H9 (cell line): ENCODE data around the gene IQCN. TPM values are rescaled to one million over a fixed set of nuclear protein-coding genes. Genes with fewer than 3 reads are reported as not detected.

Experiments
- DNase-seq: peaks from one replicate; pipeline ENCODE4 v3.0.0-alpha.2; 2017
- H2AFZ ChIP-seq: one replicate; pipeline ENCODE4 v1.6.1; 2013; ENCODE audit warnings: mild to moderate bottlenecking, low read length, control low read depth, moderate library complexity
- H2AK5ac ChIP-seq: 2 replicates; pipeline ENCODE4 v1.6.1; 2013; ENCODE audit warnings: low read length, control low read depth, mixed read lengths; ENCODE audit not compliant: insufficient read length
- H2BK120ac ChIP-seq: one replicate; pipeline ENCODE4 v1.6.1; 2013; ENCODE audit warnings: low read depth, mild to moderate bottlenecking, low read length, control low read depth, inconsistent platforms; ENCODE audit not compliant: poor library complexity, severe bottlenecking
- H2BK12ac ChIP-seq: 2 replicates; pipeline ENCODE4 v1.6.1; 2013; ENCODE audit warnings: low read length, control low read depth, mixed read lengths, low read depth; ENCODE audit not compliant: insufficient read length
- H2BK15ac ChIP-seq: 2 replicates; pipeline ENCODE4 v1.6.1; 2013; ENCODE audit warnings: low read depth, low read length, control low read depth
- H2BK20ac ChIP-seq: one replicate; pipeline ENCODE4 v1.6.1; 2013; ENCODE audit warnings: low read depth, mild to moderate bottlenecking, low read length, control low read depth, inconsistent platforms; ENCODE audit not compliant: poor library complexity, severe bottlenecking
- H2BK5ac ChIP-seq: 2 replicates; pipeline ENCODE4 v1.6.1; 2013; ENCODE audit warnings: low read length, control low read depth, mixed read lengths; ENCODE audit not compliant: insufficient read length
- H3K14ac ChIP-seq: 2 replicates; pipeline ENCODE4 v1.6.1; 2013; ENCODE audit warnings: low read length, control low read depth; ENCODE audit not compliant: insufficient read depth
- H3K18ac ChIP-seq: 2 replicates; pipeline ENCODE4 v1.6.1; 2013; ENCODE audit warnings: low read depth, mild to moderate bottlenecking, mixed read lengths, low read length, control low read depth; ENCODE audit not compliant: insufficient read length
- H3K23ac ChIP-seq: 2 replicates; pipeline ENCODE4 v1.6.1; 2013; ENCODE audit warnings: low read length, control low read depth, mixed read lengths, low read depth; ENCODE audit not compliant: insufficient read length
- H3K23me2 ChIP-seq: 2 replicates; pipeline ENCODE4 v1.6.1; 2013; ENCODE audit warnings: low read depth, mild to moderate bottlenecking, mixed read lengths, low read length, control low read depth; ENCODE audit not compliant: insufficient read length, poor library complexity, severe bottlenecking
- H3K27ac ChIP-seq: 2 replicates; pipeline ENCODE4 v1.5.1; 2013; ENCODE audit warnings: low read length, control low read depth, mixed read lengths, low read depth; ENCODE audit not compliant: insufficient read length
- H3K27me3 ChIP-seq: 2 replicates; pipeline ENCODE4 v1.6.1; 2013; ENCODE audit warnings: low read length, control low read depth, inconsistent platforms; ENCODE audit not compliant: insufficient read depth
- H3K4ac ChIP-seq: 2 replicates; pipeline ENCODE4 v1.6.1; 2013; ENCODE audit warnings: low read depth, mild to moderate bottlenecking, control low read depth, inconsistent platforms, low read length, moderate library complexity
- H3K4me1 ChIP-seq: 2 replicates; pipeline ENCODE4 v1.6.1; 2013; ENCODE audit warnings: low read length, control low read depth, inconsistent platforms; ENCODE audit not compliant: insufficient read depth
- H3K4me2 ChIP-seq: 2 replicates; pipeline ENCODE4 v1.6.1; 2013; ENCODE audit warnings: low read length, control low read depth, mixed read lengths; ENCODE audit not compliant: insufficient read length, insufficient read depth
- H3K56ac ChIP-seq: 2 replicates; pipeline ENCODE4 v1.6.1; 2013; ENCODE audit warnings: low read depth, mild to moderate bottlenecking, mixed read lengths, low read length, control low read depth; ENCODE audit not compliant: insufficient read length
- H3K79me1 ChIP-seq: 2 replicates; pipeline ENCODE4 v1.6.1; 2013; ENCODE audit warnings: low read depth, mild to moderate bottlenecking, moderate library complexity, low read length, control low read depth, inconsistent platforms; ENCODE audit not compliant: insufficient read depth, poor library complexity, severe bottlenecking
- H3K79me2 ChIP-seq: 2 replicates; pipeline ENCODE4 v1.6.1; 2013; ENCODE audit warnings: low read length, control low read depth, inconsistent platforms; ENCODE audit not compliant: insufficient read depth
- H3K9ac ChIP-seq: 2 replicates; pipeline ENCODE4 v1.6.1; 2013; ENCODE audit warnings: low read length, control low read depth, mixed read lengths; ENCODE audit not compliant: insufficient read length; ENCODE audit errors: extremely low read depth
- H3K9me3 ChIP-seq: one replicate; pipeline ENCODE4 v1.6.1; 2013; ENCODE audit warnings: low read depth, low read length, inconsistent platforms; ENCODE audit not compliant: control insufficient read depth
- H3T11ph ChIP-seq: one replicate; pipeline ENCODE4 v1.6.1; 2013; ENCODE audit warnings: mild to moderate bottlenecking, low read length, control low read depth, inconsistent platforms
- H4K20me1 ChIP-seq: one replicate; pipeline ENCODE4 v1.6.1; 2013; ENCODE audit not compliant: control insufficient read depth, insufficient read length, insufficient read depth
- H4K5ac ChIP-seq: 2 replicates; pipeline ENCODE4 v1.6.1; 2013; ENCODE audit warnings: low read depth, mild to moderate bottlenecking, mixed read lengths, low read length, control low read depth; ENCODE audit not compliant: insufficient read length
- H4K8ac ChIP-seq: replicated peaks from 2 replicates; pipeline ENCODE4 v1.6.1; 2013; ENCODE audit warnings: low read length, control low read depth, mixed read lengths, low read depth; ENCODE audit not compliant: insufficient read length
- H4K91ac ChIP-seq: 2 replicates; pipeline ENCODE4 v1.6.1; 2013; ENCODE audit warnings: low read depth, mild to moderate bottlenecking, moderate library complexity, mixed read lengths, low read length, control low read depth; ENCODE audit not compliant: insufficient read length
- H3K27ac Mint-ChIP-seq, 3 experiments: 2 replicates in 2 of 3; 3 replicates in 1 of 3; pipeline ENCODE4 v1.8.0; 2020 to 2021; ENCODE audit warnings: mixed read lengths in 3 of 3, mild to moderate bottlenecking in 1 of 3, moderate library complexity in 1 of 3
- H3K27me3 Mint-ChIP-seq: 2 replicates; pipeline ENCODE4 v1.8.0; 2021; ENCODE audit warnings: low read depth, mild to moderate bottlenecking, moderate library complexity, mixed read lengths
- H3K36me3 Mint-ChIP-seq, 3 experiments: 2 replicates in 2 of 3; 3 replicates in 1 of 3; pipeline ENCODE4 v1.8.0; 2020 to 2021; ENCODE audit warnings: low read depth in 3 of 3, mixed read lengths in 3 of 3; ENCODE audit not compliant: insufficient read depth in 1 of 3
- H3K4me1 Mint-ChIP-seq, 2 experiments: 2 replicates each; pipeline ENCODE4 v1.8.0; 2020; ENCODE audit warnings: mixed read lengths in 2 of 2
- H3K4me3 Mint-ChIP-seq, 2 experiments: 2 replicates in 1 of 2; 3 replicates in 1 of 2; pipeline ENCODE4 v1.8.0; 2020 to 2021; ENCODE audit warnings: mild to moderate bottlenecking in 2 of 2, mixed read lengths in 2 of 2, moderate library complexity in 1 of 2
- H3K9me3 Mint-ChIP-seq, 2 experiments: 2 replicates in 1 of 2; 3 replicates in 1 of 2; pipeline ENCODE4 v1.8.0; 2020; ENCODE audit warnings: mild to moderate bottlenecking in 2 of 2, mixed read lengths in 2 of 2, moderate library complexity in 1 of 2
- CTCF ChIP-seq: fragments of 200-600 bp; sonication (generic); conservative IDR thresholded peaks from 3 replicates; pipeline ENCODE4 v1.8.0; 2021; ENCODE audit warnings: antibody characterized with exemption, mild to moderate bottlenecking
- WGBS: extraction: QIAGEN DNeasy Blood & Tissue Kit; methylation state at CpG from one replicate; pipeline ENCODE4 v1.1.7; 2013; ENCODE audit warnings: missing lambda C conversion rate, low lambda C conversion rate, mixed read lengths; ENCODE audit not compliant: insufficient read length; ENCODE audit errors: extremely low coverage; 5-methylcytosine and 5-hydroxymethylcytosine counted together
- total RNA-seq: library from RNA; stranded (reverse); gene quantifications from 2 replicates; pipeline ENCODE4 v1.2.1, GENCODE V29; 2021

IQCN gene
- total RNA-seq, 1 experiment from 2014 or later = 0.39 TPM

GRCh38 chr19:18249834-18250233 lies 24.4 kb downstream of the IQCN start:
- no CpG with 5 or more reads among the region's 5 CpGs for whole genome bisulfite sequencing
- no peak overlapping the region for H3T11ph ChIP-seq
- H3K4ac ChIP-seq = no peak overlapping the region
- no peaks in the 10 kb centered on the region for H3K4me1 ChIP-seq
- no peak overlapping the region for H3K14ac ChIP-seq
- H2BK120ac ChIP-seq = no peak overlapping the region
- no peak overlapping the region for H4K91ac ChIP-seq
- H3K27me3 Mint-ChIP-seq = peaks cover 17% of the 10 kb centered on the region
- H4K20me1 ChIP-seq = peaks cover under 1% of the 10 kb centered on the region
- no peak overlapping the region for H3K27ac ChIP-seq
- H3K27me3 ChIP-seq = no peaks in the 10 kb centered on the region
- no peak overlapping the region for H2AFZ ChIP-seq
- no peak overlapping the region for H3K56ac ChIP-seq
- no peak overlapping the region for H2AK5ac ChIP-seq
- no peak for TF ChIP-seq CTCF
- no peak overlapping the region for H2BK20ac ChIP-seq
- no peak overlapping the region for H2BK15ac ChIP-seq
- H3K9me3 ChIP-seq = no peaks in the 10 kb centered on the region
- H3K4me3 Mint-ChIP-seq = no peak overlapping the region
- no peaks in the 10 kb centered on the region for H3K79me2 ChIP-seq
- no peaks in the 10 kb centered on the region for H3K9me3 Mint-ChIP-seq
- DNase-seq = no peak
- H2BK12ac ChIP-seq = no peak overlapping the region
- H3K36me3 Mint-ChIP-seq = no peaks in the 10 kb centered on the region
- H3K27ac Mint-ChIP-seq = no peak overlapping the region
- H4K8ac ChIP-seq = no peak overlapping the region
- no peak overlapping the region for H4K5ac ChIP-seq
- no peak overlapping the region for H3K9ac ChIP-seq
- no peaks in the 10 kb centered on the region for H3K79me1 ChIP-seq
- H3K23me2 ChIP-seq = peaks cover 1% of the 10 kb centered on the region
- no peak overlapping the region for H3K23ac ChIP-seq
- H3K18ac ChIP-seq = no peak overlapping the region
- peaks cover 14 to 25% of the 10 kb centered on the region in 2 experiments for H3K4me1 Mint-ChIP-seq
- H2BK5ac ChIP-seq = no peak overlapping the region
- H3K4me2 ChIP-seq = no peak overlapping the region
